Activated CD8-positive, alpha-beta T cell treated with anti-CD3 and anti-CD28 coated beads for 36 hours (primary cell): Measurements from ENCODE around the gene MAN1A1. TPM values are rescaled to one million over a fixed set of nuclear protein-coding genes. Genes with fewer than 3 reads are reported as not detected.
"Not testable (repeated sequence)": the region's sequence is repeated elsewhere in the genome, so short reads cannot be mapped to it uniquely, and the experiment has no call there.

Experiments
- ATAC-seq: fragments of 200-7000 bp; cut with Tn5 transposase; one replicate; pipeline ENCODE4 v1.10.0; 2021; ENCODE audit warnings: mild to moderate bottlenecking, moderate library complexity
- CTCF ChIA-PET: fragments of 350-600 bp; sonication (Branson Sonifier 250); formaldehyde crosslinking; loops from one replicate; lab custom pipeline; 2021; ENCODE audit warnings: antibody characterized with exemption; lab: Charles Lee
- POLR2A ChIA-PET: fragments of 350-600 bp; sonication (Branson Sonifier 250); formaldehyde crosslinking; loops from one replicate; lab custom pipeline; 2021; ENCODE audit warnings: antibody characterized with exemption; lab: Charles Lee
- DNase-seq: peaks from one replicate; pipeline ENCODE4 v3.0.0-alpha.2; 2020
- H3K27ac Mint-ChIP-seq: one replicate; pipeline ENCODE4 v1.8.0; 2021; ENCODE audit warnings: mild to moderate bottlenecking, mixed read lengths
- H3K27me3 Mint-ChIP-seq: one replicate; pipeline ENCODE4 v1.8.0; 2021; ENCODE audit warnings: mixed read lengths
- H3K36me3 Mint-ChIP-seq: one replicate; pipeline ENCODE4 v1.8.0; 2021; ENCODE audit warnings: low read depth, mixed read lengths
- H3K4me1 Mint-ChIP-seq: one replicate; pipeline ENCODE4 v1.8.0; 2021; ENCODE audit warnings: low read depth, mixed read lengths
- H3K4me3 Mint-ChIP-seq: one replicate; pipeline ENCODE4 v1.8.0; 2021; ENCODE audit warnings: mild to moderate bottlenecking, moderate library complexity, mixed read lengths
- H3K9me3 Mint-ChIP-seq: one replicate; pipeline ENCODE4 v1.8.0; 2021; ENCODE audit warnings: mixed read lengths
- CTCF ChIP-seq: fragments of 200-600 bp; IDR thresholded peaks from one replicate; pipeline ENCODE4 v1.8.0; 2022; ENCODE audit warnings: antibody characterized with exemption, mild to moderate bottlenecking
- intact Hi-C: fragments of 100-400 bp; cut with micrococcal nuclease; formaldehyde crosslinking; loops from one replicate; pipeline ENCODE4 v1.10.0; 2022
- total RNA-seq, 2 experiments: library from RNA; stranded (reverse); gene quantifications; one replicate each; pipeline ENCODE4 v1.2.3, GENCODE V29; 2021

The MAN1A1 gene
- total RNA-seq, 2 experiments from 2014 or later = 18.5 to 19.4 TPM

GRCh38 chr6:119171088-119171841 is 178.3 kb downstream of the MAN1A1 start:
- POLR2A ChIA-PET = interaction anchor here (0.7 kb wide), 1 partner anchor 19 kb away, joined by 5 read pairs; no protein-coding TSS in a partner anchor
- no peak for ATAC-seq
- H3K9me3 Mint-ChIP-seq = no peaks in the 10 kb centered on the region
- CTCF ChIA-PET = interaction anchor here (0.9 kb wide), 1 partner anchor 15 kb away, joined by 3 read pairs; no protein-coding TSS in a partner anchor
- no peaks in the 10 kb centered on the region for H3K36me3 Mint-ChIP-seq
- no peak for TF ChIP-seq CTCF
- DNase-seq = no peak
- H3K4me3 Mint-ChIP-seq = no peak overlapping the region
- intact Hi-C loops = no loop called here
- H3K27ac Mint-ChIP-seq = no peak overlapping the region
- no peaks in the 10 kb centered on the region for H3K4me1 Mint-ChIP-seq
- H3K27me3 Mint-ChIP-seq = peaks cover 7% of the 10 kb centered on the region

DNA sequence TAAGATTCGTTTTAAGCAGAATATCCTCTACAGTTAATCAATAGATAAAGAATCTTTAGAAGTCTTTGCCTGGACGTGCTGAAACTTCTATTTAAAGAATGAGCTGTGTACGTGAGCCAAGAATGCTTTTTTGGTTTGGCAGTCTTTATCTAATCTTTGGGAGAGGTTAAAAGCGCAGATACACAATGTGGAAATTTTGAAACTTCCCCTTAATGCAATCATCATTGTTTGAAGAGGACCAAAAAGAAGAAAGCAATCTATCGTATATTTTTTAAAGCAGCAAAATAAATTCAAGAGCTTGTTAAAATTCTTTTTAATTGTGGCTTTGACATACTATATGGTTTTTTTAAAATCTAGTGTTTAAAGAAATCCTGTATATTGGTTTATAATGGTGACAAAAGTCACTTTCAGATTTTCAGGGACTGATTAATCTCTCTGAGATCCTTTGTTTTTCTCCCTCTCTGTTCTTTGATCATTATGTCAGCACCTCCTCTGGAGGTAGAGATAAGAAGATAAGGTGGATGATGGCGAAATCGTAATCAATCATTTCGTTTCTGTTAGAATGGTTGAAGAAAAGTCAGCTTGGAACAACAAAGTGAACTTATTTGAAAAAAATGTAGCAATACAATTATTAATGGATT is 179.0 kb downstream of the MAN1A1 start:
- no peak overlapping the region for H3K4me3 Mint-ChIP-seq
- intact Hi-C loops = no loop called here
- no peak for TF ChIP-seq CTCF
- ATAC-seq (no peak), DNase-seq (no peak)
- H3K27me3 Mint-ChIP-seq = peaks cover 9% of the 10 kb centered on the region
- CTCF ChIA-PET = interaction anchor here (0.9 kb wide), 1 partner anchor 16 kb away, joined by 3 read pairs; no protein-coding TSS in a partner anchor
- POLR2A ChIA-PET = interaction anchor here (0.7 kb wide), 1 partner anchor 18 kb away, joined by 5 read pairs; no protein-coding TSS in a partner anchor
- no peaks in the 10 kb centered on the region for H3K36me3 Mint-ChIP-seq
- H3K4me1 Mint-ChIP-seq = no peaks in the 10 kb centered on the region
- no peaks in the 10 kb centered on the region for H3K9me3 Mint-ChIP-seq
- no peak overlapping the region for H3K27ac Mint-ChIP-seq

DNA sequence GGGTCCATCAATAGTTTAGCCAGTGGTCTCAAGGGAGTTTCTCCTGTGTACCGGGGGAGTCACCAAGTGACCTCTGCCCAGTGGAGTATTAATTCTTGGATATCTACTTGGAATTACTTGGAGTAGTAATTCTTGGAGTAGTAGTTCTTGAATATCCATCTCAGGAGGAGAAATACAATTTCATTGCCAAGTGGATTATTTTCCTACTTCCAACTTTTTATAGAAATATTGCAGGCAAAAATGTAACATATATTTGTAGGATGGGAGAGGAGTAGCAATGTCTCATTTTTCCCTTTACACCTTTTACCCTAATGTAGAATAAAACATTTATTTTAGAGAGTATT is 179.5 kb downstream of the MAN1A1 start:
- CTCF ChIA-PET = interaction anchor here (0.9 kb wide), 1 partner anchor 16 kb away, joined by 3 read pairs; no protein-coding TSS in a partner anchor
- POLR2A ChIA-PET = no interaction called here
- Mint-ChIP-seq H3K27me3 (peaks cover 10% of the 10 kb centered on the region), H3K27ac (no peak overlapping the region), H3K9me3 (no peaks in the 10 kb centered on the region), H3K4me3 (no peak overlapping the region), H3K4me1 (no peaks in the 10 kb centered on the region), H3K36me3 (no peaks in the 10 kb centered on the region)
- TF ChIP-seq CTCF = no peak
- intact Hi-C loops = no loop called here
- ATAC-seq = no peak
- DNase-seq = no peak

- POLR2A ChIA-PET, H3K4me1 Mint-ChIP-seq, H3K27ac Mint-ChIP-seq, CTCF ChIA-PET, DNase-seq, ATAC-seq, H3K9me3 Mint-ChIP-seq, H3K4me3 Mint-ChIP-seq, intact Hi-C loops, H3K36me3 Mint-ChIP-seq: not testable (repeated sequence)
- peaks cover 10% of the 10 kb centered on the region for H3K27me3 Mint-ChIP-seq
Observed at GRCh38 chr6:119169355-119169754, 180.2 kb downstream of the MAN1A1 start.

GRCh38 chr6:119166024-119166784 is 183.4 kb downstream of the MAN1A1 start:
- POLR2A ChIA-PET = no interaction called here

More at GRCh38 chr6:119166024-119166784, 183.4 kb downstream of the MAN1A1 start:
- CTCF ChIA-PET = interaction anchor here (2.2 kb wide), 1 partner anchor 18 kb away, joined by 4 read pairs; no protein-coding TSS in a partner anchor
- no peaks in the 10 kb centered on the region for H3K9me3 Mint-ChIP-seq
- DNase-seq (no peak), ATAC-seq (no peak)
- no peak for TF ChIP-seq CTCF
- intact Hi-C loops = no loop called here
- peaks cover 16% of the 10 kb centered on the region for H3K27me3 Mint-ChIP-seq
- H3K4me3 Mint-ChIP-seq = no peak overlapping the region
- no peaks in the 10 kb centered on the region for H3K36me3 Mint-ChIP-seq
- H3K4me1 Mint-ChIP-seq = no peaks in the 10 kb centered on the region
- no peak overlapping the region for H3K27ac Mint-ChIP-seq
